H1 (cell line): Measurements from ENCODE around the gene ITGB7. TPM values are rescaled to one million over a fixed set of nuclear protein-coding genes. Genes with fewer than 3 reads are reported as not detected.

Source experiments
- CHD2 ChIP-seq: IDR thresholded peaks from 2 replicates; pipeline ENCODE4 v1.6.1; 2012; ENCODE audit warnings: low read length, improper control_type of control experiment
- CTBP2 ChIP-seq: IDR thresholded peaks from 2 replicates; pipeline ENCODE4 v1.7.0; 2011; ENCODE audit warnings: borderline replicate concordance, mild to moderate bottlenecking, moderate library complexity, mixed read lengths, low read length; ENCODE audit not compliant: insufficient read depth, insufficient read length
- GABPA ChIP-seq: IDR thresholded peaks from 2 replicates; pipeline ENCODE4 v1.6.1; 2011; ENCODE audit warnings: mild to moderate bottlenecking, low read length, moderate library complexity, borderline replicate concordance; ENCODE audit not compliant: insufficient read depth
- JUND ChIP-seq: IDR thresholded peaks from 2 replicates; pipeline ENCODE4 v1.6.1; 2011; ENCODE audit warnings: mild to moderate bottlenecking, improper control_type of control experiment, low read length
- POLR2A ChIP-seq, 2 experiments: IDR thresholded peaks; 1 replicate in 1 of 2; 2 replicates in 1 of 2; pipeline ENCODE4 v1.6.1; 2011; ENCODE audit warnings: low read depth in 2 of 2, low read length in 2 of 2, mild to moderate bottlenecking in 2 of 2; ENCODE audit errors: control extremely low read depth in 1 of 2
- RBBP5 ChIP-seq: IDR thresholded peaks from 2 replicates; pipeline ENCODE4 v1.7.1; 2012; ENCODE audit warnings: low read depth, mild to moderate bottlenecking, inconsistent platforms, low read length, moderate library complexity, borderline replicate concordance
- RFX5 ChIP-seq: IDR thresholded peaks from 2 replicates; pipeline ENCODE4 v1.6.1; 2011; ENCODE audit warnings: low read depth, low read length, improper control_type of control experiment, borderline replicate concordance
- TAF7 ChIP-seq: optimal IDR thresholded peaks from 2 replicates; pipeline ENCODE3; 2011; ENCODE audit warnings: low read depth, mild to moderate bottlenecking, inconsistent platforms, low read length, moderate library complexity, borderline replicate concordance
- ZNF274 ChIP-seq: IDR thresholded peaks from 2 replicates; pipeline ENCODE4 v1.7.0; 2012; ENCODE audit warnings: low read length, borderline replicate concordance; ENCODE audit errors: extremely low read depth
- polyA plus RNA-seq, 7 experiments: library from polyadenylated mRNA; depleted of rRNA in 3 of 7; stranded (reverse) in 5 of 7; unstranded in 2 of 7; fragments of >200 nt in 5 of 7; fragments of 200-250 nt in 2 of 7; gene quantifications; 1 replicate in 5 of 7; 2 replicates in 1 of 7; 4 replicates in 1 of 7; pipeline versions ENCODE4 v1.2.1 to v1.2.3, GENCODE V29; 2011 to 2013; ENCODE audit warnings: missing spikeins in 2 of 7, mixed read lengths in 2 of 7
- total RNA-seq: library from RNA; stranded (reverse); fragmentation: NEBNext Ultra II Directional; extraction: Animal tissue kit (Norgen Biotek cat#: 25700); gene quantifications from 2 replicates; pipeline ENCODE4 v1.2.1, GENCODE V29; 2021

Gene ITGB7
- total and polyA plus RNA-seq, 2 of the 8 experiments (the other 6 are each of a cell fraction or from before 2014, with no cell fraction given) = 0.35 to 0.54 TPM

DNA sequence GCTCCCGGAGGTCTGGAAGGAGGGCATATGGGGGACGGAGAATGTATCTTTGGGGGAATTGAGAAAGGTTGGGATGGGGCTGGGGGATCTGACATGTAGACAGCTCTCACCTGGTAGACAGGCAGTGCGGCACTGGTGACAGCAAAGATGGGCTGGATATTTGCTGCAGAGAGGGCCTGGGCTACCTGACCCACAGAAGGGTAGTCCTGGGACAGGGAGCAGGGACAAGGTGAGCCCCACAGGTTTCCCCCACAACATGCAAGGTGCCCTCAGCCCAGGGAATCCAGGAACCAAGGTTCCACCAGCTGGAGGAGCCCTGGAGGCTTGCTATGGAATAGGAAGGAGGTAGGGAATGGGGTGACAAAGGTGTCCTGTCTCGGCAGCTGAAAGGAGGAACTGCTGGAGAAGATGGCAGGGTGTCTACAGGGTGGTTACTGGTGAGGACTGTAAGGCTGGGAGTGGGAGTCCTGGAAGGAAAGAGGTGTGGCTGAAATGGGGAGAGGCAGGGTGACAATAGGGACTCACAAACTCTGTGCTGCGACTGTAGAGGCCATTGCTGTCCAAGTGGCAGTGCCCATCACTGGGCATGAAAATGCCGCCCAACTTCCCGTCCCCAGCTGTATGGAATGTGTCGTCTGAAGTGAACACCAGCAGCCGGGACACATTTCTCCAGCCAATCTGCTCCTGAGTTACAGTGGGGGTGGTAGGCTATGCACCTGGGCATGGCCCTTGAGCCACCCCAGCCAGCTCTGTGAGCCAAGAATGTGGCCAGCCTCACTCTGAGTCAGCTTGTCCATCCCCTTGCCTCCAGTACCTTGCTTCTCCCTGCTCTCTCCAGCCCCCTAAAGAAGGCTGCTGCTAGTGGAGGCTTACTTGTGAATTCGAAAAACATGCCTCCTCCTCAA is 11.3 kb downstream of the ITGB7 start (continued):
- TF ChIP-seq RFX5 = no peak
- TF ChIP-seq GABPA = no peak
- TF ChIP-seq JUND = no peak
- no peak for TF ChIP-seq CTBP2
- no peak for TF ChIP-seq TAF7
- TF ChIP-seq POLR2A (IDR thresholded peaks at IDR 0.05; ENCODE audit: control extremely low read depth in 1 of 2, low read depth in 2 of 2, low read length in 2 of 2) = no peak
- TF ChIP-seq ZNF274 = no peak
- no peak for TF ChIP-seq CHD2
- TF ChIP-seq RBBP5 = no peak
